NB4 (cell line): Measurements from ENCODE around the gene ERGIC1.

Experiments
- DNase-seq: peaks from one replicate; pipeline ENCODE4 v3.0.0; 2010; ENCODE audit warnings: low read depth
- H3K4me3 ChIP-seq: one replicate; pipeline ENCODE4 v1.5.1; 2011; ENCODE audit warnings: mild to moderate bottlenecking, low read depth, low read length, moderate library complexity
- CTCF ChIP-seq: IDR thresholded peaks from one replicate; pipeline ENCODE4 v1.5.1; 2012; ENCODE audit warnings: low read depth, low read length
- MAX ChIP-seq: IDR thresholded peaks from 2 replicates; pipeline ENCODE4 v1.6.1; 2011; ENCODE audit warnings: low read depth, low read length
- MYC ChIP-seq: IDR thresholded peaks from 2 replicates; pipeline ENCODE4 v1.6.1; 2011; ENCODE audit warnings: low read depth, low read length
- POLR2A ChIP-seq: IDR thresholded peaks from 2 replicates; pipeline ENCODE4 v1.6.1; 2011; ENCODE audit warnings: mild to moderate bottlenecking; ENCODE audit not compliant: insufficient read length; ENCODE audit errors: extremely low read depth

ERGIC1 gene

GRCh38 chr5:172867761-172868435 is 33.8 kb downstream of the ERGIC1 start:
- H3K4me3 ChIP-seq: no peak overlapping the region
- TF ChIP-seq MYC: no peak
- no peak for TF ChIP-seq POLR2A
- no peak for TF ChIP-seq CTCF
- no peak for TF ChIP-seq MAX
- no peak for DNase-seq

- H3K4me3 ChIP-seq: no peak overlapping the region
- no peak for DNase-seq
- no peak for TF ChIP-seq POLR2A
- TF ChIP-seq MAX: no peak
- TF ChIP-seq MYC: no peak
- TF ChIP-seq CTCF: no peak
Measured at GRCh38 chr5:172868436-172868923, 34.4 kb downstream of the ERGIC1 start.

GRCh38 chr5:172868924-172869591 is 35.0 kb downstream of the ERGIC1 start:
- no peak overlapping the region for H3K4me3 ChIP-seq
- DNase-seq: no peak
- TF ChIP-seq MYC (no peak), CTCF (no peak), POLR2A (no peak), MAX (no peak)

GRCh38 chr5:172869691-172870090 is 35.6 kb downstream of the ERGIC1 start:
- H3K4me3 ChIP-seq: no peak overlapping the region
- no peak for DNase-seq
- TF ChIP-seq MYC (no peak), POLR2A (no peak), CTCF (no peak), MAX (no peak)

- H3K4me3 ChIP-seq: no peak overlapping the region
- TF ChIP-seq POLR2A (no peak), MAX (no peak)
- no peak for DNase-seq
Measured at GRCh38 chr5:172870291-172870714, 36.3 kb downstream of the ERGIC1 start.
